GM23248 (cell line): ENCODE data around the gene UNC119B.

Experiments used
- EZH2 ChIP-seq: fragments of 200-600 bp; sonication (generic); IDR thresholded peaks from 2 replicates; pipeline ENCODE4 v1.6.1; 2018; ENCODE audit warnings: antibody characterized with exemption, mild to moderate bottlenecking; ENCODE audit not compliant: insufficient read depth, poor library complexity, severe bottlenecking
- EZH2phosphoT487 ChIP-seq: fragments of 200-600 bp; sonication (generic); IDR thresholded peaks from 2 replicates; pipeline ENCODE4 v1.6.1; 2018; ENCODE audit warnings: antibody characterized with exemption, moderate library complexity, mild to moderate bottlenecking, low read depth; ENCODE audit not compliant: insufficient read depth

GRCh38 chr12:120733574-120733973, 23.3 kb downstream of the UNC119B start:
- TF ChIP-seq EZH2 = no peak
- no peak for TF ChIP-seq EZH2phosphoT487
